ENCODE results near the gene EDC4.

DNA sequence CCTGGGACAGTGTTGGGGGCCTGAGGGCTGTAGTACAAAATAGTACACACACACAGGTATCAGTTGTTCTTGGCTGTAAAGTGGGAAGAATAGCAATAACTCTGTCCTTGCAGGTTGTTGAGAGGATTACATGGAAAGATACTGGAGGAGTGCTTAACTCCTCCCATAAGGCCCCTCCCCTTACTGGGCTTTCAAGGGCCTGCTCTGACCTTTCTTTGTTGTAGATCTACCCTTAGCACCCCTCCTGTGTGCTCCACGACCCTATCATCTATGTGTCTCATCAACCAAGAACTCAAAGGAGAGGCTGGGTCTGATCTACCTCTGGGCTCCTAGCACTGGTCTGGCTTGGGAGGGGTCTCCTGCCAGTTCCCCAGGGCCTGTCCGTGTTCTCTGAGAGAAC is 8.3 kb upstream of the EDC4 start:
- TF ChIP-seq, protein P1, sequence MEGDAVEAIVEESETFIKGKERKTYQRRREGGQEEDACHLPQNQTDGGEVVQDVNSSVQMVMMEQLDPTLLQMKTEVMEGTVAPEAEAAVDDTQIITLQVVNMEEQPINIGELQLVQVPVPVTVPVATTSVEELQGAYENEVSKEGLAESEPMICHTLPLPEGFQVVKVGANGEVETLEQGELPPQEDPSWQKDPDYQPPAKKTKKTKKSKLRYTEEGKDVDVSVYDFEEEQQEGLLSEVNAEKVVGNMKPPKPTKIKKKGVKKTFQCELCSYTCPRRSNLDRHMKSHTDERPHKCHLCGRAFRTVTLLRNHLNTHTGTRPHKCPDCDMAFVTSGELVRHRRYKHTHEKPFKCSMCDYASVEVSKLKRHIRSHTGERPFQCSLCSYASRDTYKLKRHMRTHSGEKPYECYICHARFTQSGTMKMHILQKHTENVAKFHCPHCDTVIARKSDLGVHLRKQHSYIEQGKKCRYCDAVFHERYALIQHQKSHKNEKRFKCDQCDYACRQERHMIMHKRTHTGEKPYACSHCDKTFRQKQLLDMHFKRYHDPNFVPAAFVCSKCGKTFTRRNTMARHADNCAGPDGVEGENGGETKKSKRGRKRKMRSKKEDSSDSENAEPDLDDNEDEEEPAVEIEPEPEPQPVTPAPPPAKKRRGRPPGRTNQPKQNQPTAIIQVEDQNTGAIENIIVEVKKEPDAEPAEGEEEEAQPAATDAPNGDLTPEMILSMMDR (conservative IDR thresholded peaks at IDR 0.05): no peak
- no peak for TF ChIP-seq ZFX (IDR thresholded peaks at IDR 0.05)

All from C4-2B (cell line).